PC-9 (cell line): Measurements from ENCODE around the gene ZBTB49. TPM values are rescaled to one million over a fixed set of nuclear protein-coding genes. Genes with fewer than 3 reads are reported as not detected.

Source experiments
- BruUV-seq: library from RNA; stranded (reverse); fragments of 400-500 nt; replicated peaks from 2 replicates; lab custom pipeline; 2021; lab: Mats Ljungman, UMichigan
- CTCF ChIA-PET: fragments of 300-600 bp; sonication (Branson Sonifier 250); formaldehyde crosslinking; loops from one replicate; lab custom pipeline; 2022; ENCODE audit warnings: antibody characterized with exemption; lab: Charles Lee
- POLR2A ChIA-PET: fragments of 300-600 bp; sonication (Branson Sonifier 250); formaldehyde crosslinking; loops from one replicate; lab custom pipeline; 2022; ENCODE audit warnings: antibody characterized with exemption; ENCODE audit not compliant: unreplicated experiment; lab: Charles Lee
- DNase-seq, 2 experiments: peaks; one replicate each; pipeline versions ENCODE4 v3.0.0 to v3.0.0-alpha.2; 2015 to 2022; ENCODE audit warnings: mixed read lengths in 1 of 2
- H2AFZ ChIP-seq: fragments of 200-600 bp; sonication (generic); 2 replicates; pipeline ENCODE4 v1.8.1; 2017; ENCODE audit warnings: antibody characterized with exemption
- H3F3A ChIP-seq: fragments of 200-600 bp; sonication (generic); 2 replicates; pipeline ENCODE4 v1.8.1; 2017; ENCODE audit warnings: antibody characterized with exemption, mild to moderate bottlenecking, low read depth; ENCODE audit not compliant: insufficient read depth
- H3K27ac ChIP-seq: fragments of 200-600 bp; sonication (generic); 2 replicates; pipeline ENCODE4 v1.6.1; 2016; ENCODE audit warnings: mixed run types
- H3K27me3 ChIP-seq: fragments of 200-600 bp; sonication (generic); 2 replicates; pipeline ENCODE4 v1.6.1; 2016; ENCODE audit warnings: low read depth, mixed run types; ENCODE audit not compliant: insufficient read depth
- H3K36me3 ChIP-seq: fragments of 200-600 bp; sonication (generic); 2 replicates; pipeline ENCODE4 v1.6.1; 2016; ENCODE audit warnings: low read depth, mixed run types
- H3K4me1 ChIP-seq: fragments of 200-600 bp; sonication (generic); replicated peaks from 2 replicates; pipeline ENCODE4 v1.6.1; 2016; ENCODE audit warnings: mixed run types; ENCODE audit not compliant: insufficient read depth
- H3K4me2 ChIP-seq: fragments of 200-600 bp; sonication (generic); 2 replicates; pipeline ENCODE4 v1.6.1; 2017; ENCODE audit warnings: mixed run types
- H3K4me3 ChIP-seq: fragments of 200-600 bp; sonication (generic); 2 replicates; pipeline ENCODE4 v1.6.1; 2016; ENCODE audit warnings: mixed run types
- H3K79me2 ChIP-seq: fragments of 200-600 bp; sonication (generic); 2 replicates; pipeline ENCODE4 v1.6.1; 2017; ENCODE audit warnings: low read depth, mixed run types
- H3K9me2 ChIP-seq: fragments of 200-600 bp; sonication (generic); 2 replicates; pipeline ENCODE4 v1.8.1; 2017; ENCODE audit warnings: mild to moderate bottlenecking; ENCODE audit not compliant: insufficient read depth
- H3K9me3 ChIP-seq: fragments of 200-600 bp; sonication (generic); 2 replicates; pipeline ENCODE4 v1.8.1; 2016; ENCODE audit warnings: low read depth; ENCODE audit not compliant: insufficient read depth
- H4K20me1 ChIP-seq: fragments of 200-600 bp; sonication (generic); 2 replicates; pipeline ENCODE4 v1.8.1; 2017; ENCODE audit not compliant: insufficient read depth
- EZH2 ChIP-seq: fragments of 200-600 bp; sonication (generic); IDR thresholded peaks from 2 replicates; pipeline ENCODE4 v1.8.0; 2017; ENCODE audit warnings: antibody characterized with exemption, low read depth
- intact Hi-C: fragments of 100-400 bp; cut with micrococcal nuclease; formaldehyde crosslinking; loops from one replicate; pipeline ENCODE4 v1.10.0; 2022; ENCODE audit not compliant: unreplicated experiment
- total RNA-seq: library from RNA; stranded (reverse); gene quantifications from 2 replicates; pipeline ENCODE4 v1.2.3, GENCODE V29; 2021
- TF ChIP-seq, protein P1 (sequence below): fragments of 200-600 bp; sonication (generic); conservative IDR thresholded peaks from 2 replicates; pipeline ENCODE4 v1.6.1; 2017; ENCODE audit warnings: mixed run types, antibody characterized with exemption, mild to moderate bottlenecking, moderate library complexity

Gene ZBTB49
- total RNA-seq, 1 experiment from 2014 or later: 5.3 TPM

GRCh38 chr4:4338210-4339001 lies 48.4 kb downstream of the ZBTB49 start:
- H3K4me1 ChIP-seq: no peaks in the 10 kb centered on the region
- H3K4me3 ChIP-seq: no peak overlapping the region
- ChIA-PET CTCF (no interaction called here), POLR2A (no interaction called here)
- H3F3A ChIP-seq: no peaks in the 10 kb centered on the region
- no peaks in the 10 kb centered on the region for H3K9me2 ChIP-seq
- H2AFZ ChIP-seq: no peak overlapping the region
- H4K20me1 ChIP-seq: no peaks in the 10 kb centered on the region
- intact Hi-C loops: no loop called here
- peaks cover 29% of the 10 kb centered on the region for H3K27me3 ChIP-seq
- no peak overlapping the region for H3K27ac ChIP-seq
- H3K9me3 ChIP-seq: no peaks in the 10 kb centered on the region
- H3K79me2 ChIP-seq: no peaks in the 10 kb centered on the region
- BruUV-seq: no TSS peak
- TF ChIP-seq, protein P1, sequence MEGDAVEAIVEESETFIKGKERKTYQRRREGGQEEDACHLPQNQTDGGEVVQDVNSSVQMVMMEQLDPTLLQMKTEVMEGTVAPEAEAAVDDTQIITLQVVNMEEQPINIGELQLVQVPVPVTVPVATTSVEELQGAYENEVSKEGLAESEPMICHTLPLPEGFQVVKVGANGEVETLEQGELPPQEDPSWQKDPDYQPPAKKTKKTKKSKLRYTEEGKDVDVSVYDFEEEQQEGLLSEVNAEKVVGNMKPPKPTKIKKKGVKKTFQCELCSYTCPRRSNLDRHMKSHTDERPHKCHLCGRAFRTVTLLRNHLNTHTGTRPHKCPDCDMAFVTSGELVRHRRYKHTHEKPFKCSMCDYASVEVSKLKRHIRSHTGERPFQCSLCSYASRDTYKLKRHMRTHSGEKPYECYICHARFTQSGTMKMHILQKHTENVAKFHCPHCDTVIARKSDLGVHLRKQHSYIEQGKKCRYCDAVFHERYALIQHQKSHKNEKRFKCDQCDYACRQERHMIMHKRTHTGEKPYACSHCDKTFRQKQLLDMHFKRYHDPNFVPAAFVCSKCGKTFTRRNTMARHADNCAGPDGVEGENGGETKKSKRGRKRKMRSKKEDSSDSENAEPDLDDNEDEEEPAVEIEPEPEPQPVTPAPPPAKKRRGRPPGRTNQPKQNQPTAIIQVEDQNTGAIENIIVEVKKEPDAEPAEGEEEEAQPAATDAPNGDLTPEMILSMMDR: no peak
- no peak for TF ChIP-seq EZH2
- no peaks in the 10 kb centered on the region for H3K36me3 ChIP-seq
- H3K4me2 ChIP-seq: no peak overlapping the region
- no peak for DNase-seq

GRCh38 chr4:4339504-4340085 lies 49.5 kb downstream of the ZBTB49 start:
- BruUV-seq: no TSS peak
- Histone ChIP-seq H3K4me3 (no peak overlapping the region), H4K20me1 (no peaks in the 10 kb centered on the region), H3K9me2 (no peaks in the 10 kb centered on the region), H3K27me3 (peaks cover 37% of the 10 kb centered on the region), H3K4me2 (no peak overlapping the region), H3K36me3 (no peaks in the 10 kb centered on the region), H3K27ac (no peak overlapping the region), H2AFZ (no peak overlapping the region), H3K4me1 (no peaks in the 10 kb centered on the region), H3K9me3 (no peaks in the 10 kb centered on the region), H3F3A (no peaks in the 10 kb centered on the region), H3K79me2 (no peaks in the 10 kb centered on the region)
- intact Hi-C loops: no loop called here
- CTCF ChIA-PET: no interaction called here
- POLR2A ChIA-PET: no interaction called here
- no peak for DNase-seq
- TF ChIP-seq, protein P1: no peak
- TF ChIP-seq EZH2: no peak

GRCh38 chr4:4341861-4342650 lies 52.0 kb downstream of the ZBTB49 start:
- Histone ChIP-seq H3K4me3 (no peak overlapping the region), H3K9me3 (no peaks in the 10 kb centered on the region), H3K27ac (no peak overlapping the region), H3K4me1 (no peaks in the 10 kb centered on the region), H3K36me3 (no peaks in the 10 kb centered on the region), H4K20me1 (no peaks in the 10 kb centered on the region), H3K27me3 (peaks cover 47% of the 10 kb centered on the region), H3K9me2 (no peaks in the 10 kb centered on the region), H3K4me2 (no peak overlapping the region), H3F3A (no peaks in the 10 kb centered on the region), H3K79me2 (no peaks in the 10 kb centered on the region), H2AFZ (no peak overlapping the region)
- CTCF ChIA-PET: no interaction called here
- POLR2A ChIA-PET: no interaction called here
- BruUV-seq: no TSS peak
- DNase-seq: no peak
- TF ChIP-seq, protein P1: no peak
- intact Hi-C loops: no loop called here
